Sigmoid colon (tissue), 7 donors: ENCODE results near the gene PODNL1. TPM values are rescaled to one million over a fixed set of nuclear protein-coding genes. Genes with fewer than 3 reads are reported as not detected.

ENCODE experiments used
- DNase-seq: peaks from one replicate; pipeline ENCODE4 v3.0.0-alpha.2; 2019
- H3K27ac ChIP-seq, 4 donors: fragments of 200-600 bp; sonication (generic); one replicate each; pipeline ENCODE4 v1.5.1; 2016 to 2019; ENCODE audit warnings: mild to moderate bottlenecking in 1 of 4
- H3K27me3 ChIP-seq, 3 donors: fragments of 200-600 bp; sonication (generic); one replicate each; pipeline ENCODE4 v1.5.1; 2019; ENCODE audit warnings: mild to moderate bottlenecking in 1 of 3
- H3K36me3 ChIP-seq, 4 donors: fragments of 200-600 bp; sonication (generic); one replicate each; pipeline ENCODE4 v1.5.1; 2016 to 2019
- H3K4me1 ChIP-seq, 4 donors: fragments of 200-600 bp; sonication (generic); one replicate each; pipeline ENCODE4 v1.5.1; 2017 to 2019
- H3K4me3 ChIP-seq, 4 donors: fragments of 200-600 bp; sonication (generic); one replicate each; pipeline ENCODE4 v1.5.1; 2017 to 2019; ENCODE audit warnings: mild to moderate bottlenecking in 2 of 4, moderate library complexity in 1 of 4
- H3K9me3 ChIP-seq, 4 donors: fragments of 200-600 bp in 3 of 4; sonication (generic) in 3 of 4; one replicate each; pipeline versions ENCODE4 v1.5.1 to v1.6.1; 2013 to 2019
- CTCF ChIP-seq, 4 experiments: fragments of 450-650 bp in 3 of 4; fragments of 200-600 bp in 1 of 4; IDR thresholded peaks; one replicate each; pipeline ENCODE4 v1.5.1; 2016 to 2019; ENCODE audit warnings: antibody characterized with exemption in 4 of 4, mild to moderate bottlenecking in 3 of 4, moderate library complexity in 2 of 4
- EP300 ChIP-seq, 4 donors: sonication (generic); formaldehyde crosslinking; IDR thresholded peaks; one replicate each; pipeline ENCODE4 v1.6.1; 2017; ENCODE audit warnings: antibody characterized with exemption in 4 of 4
- POLR2A ChIP-seq, 2 donors: fragments of 450-650 bp; IDR thresholded peaks; one replicate each; pipeline ENCODE4 v1.6.1; 2016; ENCODE audit warnings: antibody characterized with exemption in 2 of 2, mild to moderate bottlenecking in 2 of 2, moderate library complexity in 2 of 2
- POLR2AphosphoS5 ChIP-seq, 4 donors: sonication (generic); formaldehyde crosslinking; IDR thresholded peaks; one replicate each; pipeline ENCODE4 v1.6.1; 2017; ENCODE audit warnings: antibody characterized with exemption in 4 of 4
- WGBS, 2 donors: extraction: QIAGEN DNeasy Blood & Tissue Kit; methylation state at CpG; one replicate each; pipeline ENCODE4 v1.1.7; 2013; 5-methylcytosine and 5-hydroxymethylcytosine counted together
- intact Hi-C: fragments of 100-400 bp; cut with DNase I; formaldehyde crosslinking; loops from one replicate; pipeline ENCODE4 v1.15.1; 2023
- polyA plus RNA-seq, 3 donors: library from polyadenylated mRNA; stranded (reverse); fragments of 200-250 nt; gene quantifications; one replicate each; pipeline ENCODE4 v1.2.3, GENCODE V29; 2013
- total RNA-seq, 4 donors: library from RNA; depleted of rRNA; stranded (reverse); fragments of >200 nt; gene quantifications; one replicate each; pipeline ENCODE4 v1.1.0, GENCODE V29; 2016
- donor health status: healthy with polysubstance abuse.
- donor health status: Bipolar disorder and iron deficiency.
- donor health status: healthy.

PODNL1 gene
- total and polyA plus RNA-seq, 7 donors, result 2.5 to 5.4 (median 2.9) TPM; not detected in 4

- H3K4me1 ChIP-seq, result no peaks in the 10 kb centered on the region
- no peak overlapping the region for H3K4me3 ChIP-seq
- TF ChIP-seq EP300 (IDR thresholded peaks at IDR 0.05) (no peak), POLR2AphosphoS5 (IDR thresholded peaks at IDR 0.05) (no peak)
- WGBS, 2 donors, result 98% methylated on average over 11 of the region's 11 CpGs
- DNase-seq, result no peak
- intact Hi-C loops, result no loop called here
- H3K27ac ChIP-seq, result no peak overlapping the region
- H3K9me3 ChIP-seq, result peaks cover 0 to 4% (median 1%) of the 10 kb centered on the region in 4 donors
- H3K36me3 ChIP-seq, result peaks cover 17 to 98% (median 66%) of the 10 kb centered on the region in 4 donors
- H3K27me3 ChIP-seq, result no peaks in the 10 kb centered on the region
Measured at GRCh38 chr19:13920524-13920923, 17.7 kb downstream of the PODNL1 start.

DNA sequence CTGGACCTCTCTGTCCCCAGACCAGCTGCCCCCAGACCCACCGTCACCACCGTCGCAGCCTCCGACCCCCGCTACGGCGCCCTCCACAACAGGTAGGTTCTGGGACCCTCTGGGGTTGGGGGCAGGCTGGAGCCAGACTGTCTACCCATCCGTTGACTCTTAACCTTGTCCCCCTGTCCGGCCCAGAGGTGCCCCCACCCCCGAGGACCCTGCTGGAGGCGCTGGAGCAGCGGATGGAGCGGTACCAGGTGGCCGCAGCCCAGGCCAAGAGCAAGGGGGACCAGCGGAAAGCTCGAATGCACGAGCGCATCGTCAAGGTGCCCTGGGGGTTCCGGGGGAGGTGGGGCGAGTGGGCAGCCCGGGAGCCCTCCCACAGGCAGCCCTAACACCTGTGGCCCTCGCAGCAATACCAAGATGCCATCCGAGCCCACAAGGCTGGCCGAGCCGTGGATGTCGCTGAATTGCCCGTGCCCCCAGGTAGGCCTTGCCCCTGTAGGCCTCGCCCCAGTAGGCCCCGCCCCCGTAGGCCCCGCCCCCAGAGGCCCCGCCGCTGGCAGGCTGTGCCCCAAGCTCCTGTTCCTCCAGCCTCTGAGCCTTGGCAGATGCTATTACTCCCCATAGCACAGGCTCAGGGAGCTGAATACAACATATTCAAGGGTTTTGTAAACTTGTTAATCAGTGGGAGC lies 19.3 kb downstream of the PODNL1 start:
- peaks cover 17 to 99% (median 70%) of the 10 kb centered on the region in 4 donors for H3K36me3 ChIP-seq
- intact Hi-C loops, result no loop called here

DNA sequence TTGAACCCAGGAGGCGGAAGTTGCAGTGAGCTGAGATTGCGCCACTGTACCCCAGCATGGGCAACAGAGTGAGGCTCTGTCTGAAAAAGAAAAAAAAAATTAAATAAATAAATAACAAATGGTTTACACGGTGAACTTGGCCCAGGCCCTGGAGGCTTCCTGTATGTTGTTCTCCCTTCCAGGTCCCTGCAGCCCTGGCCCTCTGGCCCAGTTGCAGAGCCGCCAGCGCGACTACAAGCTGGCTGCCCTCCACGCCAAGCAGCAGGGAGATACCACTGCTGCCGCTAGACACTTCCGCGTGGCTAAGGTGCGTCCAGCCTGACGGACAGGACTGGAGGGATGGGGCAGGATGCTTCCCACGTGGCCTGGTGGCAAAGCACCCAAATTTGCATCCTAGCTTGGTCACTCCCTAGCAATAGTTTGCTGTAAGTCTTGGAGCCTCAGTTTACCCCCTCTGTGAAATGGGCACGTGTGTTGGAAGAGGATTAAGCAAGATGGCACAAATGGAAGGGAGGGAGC lies 20.3 kb downstream of the PODNL1 start:
- H3K9me3 ChIP-seq, result peaks cover 0 to 4% (median 1%) of the 10 kb centered on the region in 4 donors
- DNase-seq, result no peak
- 88 to 91% methylated on average over 14 of the region's 14 CpGs for WGBS, 2 donors
- H3K27me3 ChIP-seq, result no peaks in the 10 kb centered on the region
- intact Hi-C loops, result no loop called here
- H3K36me3 ChIP-seq, result peaks cover 17 to 99% (median 65%) of the 10 kb centered on the region in 4 donors
- no peak overlapping the region for H3K4me3 ChIP-seq
- H3K4me1 ChIP-seq, result no peaks in the 10 kb centered on the region
- H3K27ac ChIP-seq, result no peak overlapping the region
- TF ChIP-seq POLR2A (IDR thresholded peaks at IDR 0.05), result no peak
- TF ChIP-seq CTCF (IDR thresholded peaks at IDR 0.05), result no peak

More for the DNA sequence above, 19.3 kb downstream of the PODNL1 start:
- 84 to 91% methylated on average over 34 of the region's 34 CpGs for WGBS, 2 donors
- peaks cover 0 to 4% (median 1%) of the 10 kb centered on the region in 4 donors for H3K9me3 ChIP-seq
- no peak for DNase-seq
- TF ChIP-seq CTCF (IDR thresholded peaks at IDR 0.05) (no peak), POLR2A (IDR thresholded peaks at IDR 0.05) (no peak), POLR2AphosphoS5 (IDR thresholded peaks at IDR 0.05) (no peak), EP300 (IDR thresholded peaks at IDR 0.05) (no peak)
- no peak overlapping the region for H3K27ac ChIP-seq
- H3K27me3 ChIP-seq, result no peaks in the 10 kb centered on the region
- H3K4me1 ChIP-seq, result no peaks in the 10 kb centered on the region
- no peak overlapping the region for H3K4me3 ChIP-seq

- no peaks in the 10 kb centered on the region for H3K9me3 ChIP-seq
- TF ChIP-seq POLR2A (IDR thresholded peaks at IDR 0.05) (no peak), EP300 (IDR thresholded peaks at IDR 0.05) (no peak), CTCF (IDR thresholded peaks at IDR 0.05) (no peak), POLR2AphosphoS5 (IDR thresholded peaks at IDR 0.05) (no peak)
Measured at GRCh38 chr19:13914777-13915176, 23.4 kb downstream of the PODNL1 start.

DNA sequence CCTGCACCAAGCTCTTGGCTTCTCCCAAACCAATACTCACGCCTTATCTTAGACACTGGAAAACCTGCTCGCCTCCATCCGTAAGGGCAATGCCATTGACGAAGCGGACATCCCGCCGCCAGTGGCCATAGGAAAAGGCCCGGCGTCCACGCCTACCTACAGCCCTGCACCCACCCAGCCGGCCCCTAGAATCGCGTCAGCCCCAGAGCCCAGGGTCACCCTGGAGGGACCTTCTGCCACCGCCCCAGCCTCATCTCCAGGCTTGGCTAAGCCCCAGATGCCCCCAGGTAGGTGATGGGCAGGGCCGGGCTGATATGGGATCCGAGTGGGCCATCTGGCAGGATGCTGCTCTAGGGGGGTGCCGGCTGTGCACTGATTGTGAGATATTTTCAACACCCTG lies 24.9 kb downstream of the PODNL1 start:
- intact Hi-C loops, result no loop called here
- TF ChIP-seq POLR2A (IDR thresholded peaks at IDR 0.05) (no peak), EP300 (IDR thresholded peaks at IDR 0.05) (no peak)
- Histone ChIP-seq H3K27me3 (no peaks in the 10 kb centered on the region), H3K4me1 (no peaks in the 10 kb centered on the region), H3K9me3 (no peaks in the 10 kb centered on the region), H3K36me3 (peaks cover 6 to 85% (median 44%) of the 10 kb centered on the region in 4 donors), H3K27ac (no peak overlapping the region), H3K4me3 (no peak overlapping the region)
- no peak for DNase-seq
- WGBS, 2 donors, result 94 to 95% methylated on average over 17 of the region's 17 CpGs

More at GRCh38 chr19:13914777-13915176, 23.4 kb downstream of the PODNL1 start:
- intact Hi-C loops, result no loop called here
- DNase-seq, result no peak
- no peak overlapping the region for H3K4me3 ChIP-seq
- no peaks in the 10 kb centered on the region for H3K4me1 ChIP-seq
- WGBS, 2 donors, result 70 to 87% methylated on average over 3 of the region's 3 CpGs
- H3K27ac ChIP-seq, result no peak overlapping the region
- H3K36me3 ChIP-seq, result peaks cover 13 to 94% (median 55%) of the 10 kb centered on the region in 4 donors
- H3K27me3 ChIP-seq, result no peaks in the 10 kb centered on the region
